Urinary bladder (tissue), 4 donors: ENCODE data around the gene CCSER1. TPM values are rescaled to one million over a fixed set of nuclear protein-coding genes. Genes with fewer than 3 reads are reported as not detected.

Source experiments
- DNase-seq: peaks from one replicate; pipeline ENCODE4 v3.0.0-alpha.2; 2015; ENCODE audit errors: extremely low spot score
- H3K27ac ChIP-seq: one replicate; pipeline ENCODE4 v1.5.1; 2013; ENCODE audit warnings: low read depth, mild to moderate bottlenecking, moderate library complexity
- H3K36me3 ChIP-seq: one replicate; pipeline ENCODE4 v1.6.1; 2013; ENCODE audit warnings: mild to moderate bottlenecking, moderate library complexity; ENCODE audit not compliant: insufficient read depth
- H3K4me1 ChIP-seq: one replicate; pipeline ENCODE4 v1.6.1; 2013; ENCODE audit warnings: mild to moderate bottlenecking, moderate library complexity; ENCODE audit not compliant: insufficient read depth
- H3K4me3 ChIP-seq: one replicate; pipeline ENCODE4 v1.5.1; 2013; ENCODE audit warnings: low read depth, low read length
- WGBS: extraction: QIAGEN DNeasy Blood & Tissue Kit; methylation state at CpG from one replicate; pipeline ENCODE4 v1.1.7; 2013; 5-methylcytosine and 5-hydroxymethylcytosine counted together
- polyA plus RNA-seq: library from polyadenylated mRNA; stranded (reverse); fragments of 200-250 nt; gene quantifications from one replicate; pipeline ENCODE4 v1.2.3, GENCODE V29; 2013
- small RNA-seq: library from RNA; depleted of rRNA; stranded (forward); fragments of <200 nt; gene quantifications from one replicate; pipeline ENCODE3, GENCODE V24; 2014
- total RNA-seq: library from RNA; depleted of rRNA; stranded (reverse); fragments of >200 nt; gene quantifications from one replicate; pipeline ENCODE4 v1.2.3, GENCODE V29; 2014
- donor health status: healthy with polysubstance abuse.
- donor health status: healthy.

The CCSER1 gene
- total and polyA plus RNA-seq, 2 donors, result 1.4 to 88.0 TPM

DNA sequence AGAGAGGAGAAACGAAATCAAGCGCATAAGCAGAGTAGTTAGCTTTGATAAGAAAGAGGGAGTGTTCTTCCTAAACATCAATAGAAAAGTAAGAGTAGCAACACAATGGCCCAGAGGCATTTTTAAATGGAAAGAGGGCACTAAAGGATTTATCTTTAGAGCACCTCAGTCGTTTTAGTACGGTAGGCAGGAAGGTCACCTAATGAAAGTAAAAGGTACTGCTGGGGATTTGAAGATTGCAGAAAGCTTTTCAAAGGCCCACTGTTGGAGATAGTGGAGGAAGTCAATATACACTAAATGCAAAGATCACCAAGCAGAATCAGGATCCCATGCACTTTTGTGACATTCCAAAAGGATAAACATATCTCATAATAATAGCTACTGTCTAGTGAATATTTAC, 1508.9 kb downstream of the CCSER1 start:
- no peak overlapping the region for H3K4me3 ChIP-seq
- H3K4me1 ChIP-seq, result no peaks in the 10 kb centered on the region
- H3K36me3 ChIP-seq, result no peaks in the 10 kb centered on the region
- 74% methylated on average over 4 of the region's 4 CpGs for WGBS
- no peak for DNase-seq
- no peak overlapping the region for H3K27ac ChIP-seq

Small RNA genes lying within 50 kb of the gene (small RNA-seq; reads per million reads assigned to genes)
- not detected for gene AC093729.1
- 1.0 reads per million, percentile 76 among the genes with 10 or more reads in this experiment for gene TMSB4XP8

Other genes starting within 250 kb of the CCSER1 start
- 85.7 TPM for gene MMRN1, start 232.5 kb upstream of the CCSER1 start, total RNA-seq
- gene MMRN1, start 232.5 kb upstream of the CCSER1 start, polyA plus RNA-seq, result 41.0 TPM